GM12801 (cell line): Measurements from ENCODE around the gene CLIC6.

ENCODE experiments used
- TF ChIP-seq, protein P1 (sequence below): IDR thresholded peaks from one replicate; pipeline ENCODE4 v1.5.1; 2011; ENCODE audit warnings: control low read depth; ENCODE audit not compliant: insufficient read length; ENCODE audit errors: extremely low read depth

The CLIC6 gene

DNA sequence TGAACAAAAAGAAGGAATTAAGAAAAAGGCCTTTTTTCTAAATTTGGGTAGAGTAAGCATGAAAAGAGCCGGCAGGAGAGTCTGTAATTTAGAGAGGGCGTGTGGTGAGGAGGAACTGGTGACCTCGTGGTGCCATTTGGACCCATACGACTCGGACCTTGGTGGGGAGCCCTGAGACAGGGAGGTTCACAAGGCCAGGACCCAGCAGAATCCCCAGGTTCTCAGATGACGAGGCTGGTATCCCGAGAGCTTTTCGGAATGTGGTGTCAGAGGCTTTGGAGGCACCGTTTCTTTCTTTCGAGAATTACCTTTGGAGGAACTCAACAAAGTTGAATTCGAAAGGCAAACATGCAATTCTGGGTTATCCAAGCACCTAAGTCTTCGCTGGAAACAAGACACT lies 34.8 kb downstream of the CLIC6 start:
- TF ChIP-seq, protein P1, sequence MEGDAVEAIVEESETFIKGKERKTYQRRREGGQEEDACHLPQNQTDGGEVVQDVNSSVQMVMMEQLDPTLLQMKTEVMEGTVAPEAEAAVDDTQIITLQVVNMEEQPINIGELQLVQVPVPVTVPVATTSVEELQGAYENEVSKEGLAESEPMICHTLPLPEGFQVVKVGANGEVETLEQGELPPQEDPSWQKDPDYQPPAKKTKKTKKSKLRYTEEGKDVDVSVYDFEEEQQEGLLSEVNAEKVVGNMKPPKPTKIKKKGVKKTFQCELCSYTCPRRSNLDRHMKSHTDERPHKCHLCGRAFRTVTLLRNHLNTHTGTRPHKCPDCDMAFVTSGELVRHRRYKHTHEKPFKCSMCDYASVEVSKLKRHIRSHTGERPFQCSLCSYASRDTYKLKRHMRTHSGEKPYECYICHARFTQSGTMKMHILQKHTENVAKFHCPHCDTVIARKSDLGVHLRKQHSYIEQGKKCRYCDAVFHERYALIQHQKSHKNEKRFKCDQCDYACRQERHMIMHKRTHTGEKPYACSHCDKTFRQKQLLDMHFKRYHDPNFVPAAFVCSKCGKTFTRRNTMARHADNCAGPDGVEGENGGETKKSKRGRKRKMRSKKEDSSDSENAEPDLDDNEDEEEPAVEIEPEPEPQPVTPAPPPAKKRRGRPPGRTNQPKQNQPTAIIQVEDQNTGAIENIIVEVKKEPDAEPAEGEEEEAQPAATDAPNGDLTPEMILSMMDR: no peak

DNA sequence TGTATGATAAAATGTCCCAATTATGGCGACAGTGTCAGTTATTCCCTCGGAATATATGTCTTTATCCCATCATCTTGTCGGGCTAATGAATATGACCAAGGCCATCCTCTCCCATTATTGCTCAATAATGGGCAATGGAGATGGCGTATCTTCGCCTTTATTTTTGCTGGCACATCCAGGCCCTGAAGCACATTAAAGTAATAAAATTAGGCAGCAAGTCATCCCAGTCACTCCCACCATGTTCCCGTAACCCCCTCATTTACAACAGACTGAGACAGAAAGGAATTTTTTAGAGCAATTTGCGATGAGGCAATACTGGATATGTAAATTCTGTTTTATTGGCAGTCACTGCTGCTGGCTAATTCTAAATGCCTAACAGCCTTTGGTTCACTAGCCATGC lies 35.3 kb downstream of the CLIC6 start:
- TF ChIP-seq, protein P1: no peak

DNA sequence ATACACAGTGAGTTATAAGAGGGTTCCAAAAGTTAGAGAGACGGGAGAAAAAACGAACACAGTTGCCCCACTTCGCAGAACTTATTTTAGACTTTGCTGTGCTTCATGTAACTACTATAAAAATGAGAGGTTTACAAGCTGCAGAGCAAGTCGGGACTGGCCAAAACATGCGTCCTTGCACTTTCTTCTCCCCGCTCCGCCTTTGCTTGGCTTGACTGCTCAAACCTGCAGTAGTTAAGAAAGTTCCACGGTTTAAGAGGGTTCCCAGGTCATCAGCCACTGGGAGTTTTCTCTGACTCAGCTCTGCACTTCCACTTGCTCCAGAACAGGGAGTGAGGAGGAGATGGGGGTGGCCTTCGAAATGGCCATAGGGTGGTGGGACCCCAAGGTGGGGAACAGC lies 36.2 kb downstream of the CLIC6 start:
- TF ChIP-seq, protein P1: no peak

DNA sequence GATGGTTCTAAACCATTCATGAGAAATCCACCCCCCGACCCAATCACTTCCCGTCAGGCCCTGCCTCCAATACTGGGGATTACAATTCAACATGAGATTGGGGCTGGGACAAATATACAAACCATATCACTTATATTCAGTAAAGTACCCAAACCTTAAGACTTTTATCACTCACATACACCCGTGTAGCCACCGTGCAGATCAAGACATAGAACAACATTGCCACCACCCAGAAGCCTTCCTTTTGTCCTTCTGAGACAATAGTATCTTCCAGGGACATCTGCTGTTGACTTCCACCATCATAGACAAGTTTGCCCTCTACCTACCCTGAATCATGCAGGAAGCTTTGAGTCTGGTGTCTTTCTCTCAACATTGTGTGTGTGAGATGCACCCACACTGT lies 37.5 kb downstream of the CLIC6 start:
- TF ChIP-seq, protein P1: no peak

DNA sequence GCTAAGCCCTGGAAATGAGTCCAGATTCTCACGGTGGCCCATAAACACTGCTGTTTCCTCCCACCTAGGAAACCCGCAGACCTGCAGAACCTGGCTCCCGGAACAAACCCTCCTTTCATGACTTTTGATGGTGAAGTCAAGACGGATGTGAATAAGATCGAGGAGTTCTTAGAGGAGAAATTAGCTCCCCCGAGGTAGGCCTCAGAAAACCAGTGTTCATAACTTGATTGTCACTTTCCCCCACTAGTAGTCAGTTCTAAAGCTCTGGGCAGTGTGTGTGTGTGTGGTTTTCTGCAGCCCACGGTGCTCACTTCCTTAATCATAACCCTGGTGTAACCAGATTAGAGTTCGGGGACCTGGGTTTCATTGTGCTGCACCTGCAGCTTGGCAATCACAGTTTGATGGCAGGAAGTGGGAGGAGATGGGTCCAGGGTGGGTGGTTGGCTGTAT lies 39.1 kb downstream of the CLIC6 start:
- TF ChIP-seq, protein P1: no peak

DNA sequence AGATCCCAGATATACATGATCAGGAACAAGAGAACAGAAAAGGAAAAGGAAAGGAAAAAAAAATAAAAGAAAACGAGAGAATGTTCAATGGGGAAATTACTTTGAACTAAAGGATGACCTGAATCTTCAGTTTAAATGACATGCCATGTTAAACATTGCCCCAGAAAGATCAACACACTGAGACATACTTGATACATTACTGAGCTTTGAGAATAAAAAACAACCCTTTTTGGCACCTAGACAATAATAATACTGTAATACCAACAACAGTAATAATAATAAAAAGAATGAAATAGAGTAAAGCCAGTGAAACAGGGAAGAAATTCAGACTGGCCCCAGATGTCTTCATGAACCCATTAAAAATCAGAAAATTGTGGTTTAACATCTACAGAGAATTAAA lies 44.8 kb downstream of the CLIC6 start:
- TF ChIP-seq, protein P1: no peak

DNA sequence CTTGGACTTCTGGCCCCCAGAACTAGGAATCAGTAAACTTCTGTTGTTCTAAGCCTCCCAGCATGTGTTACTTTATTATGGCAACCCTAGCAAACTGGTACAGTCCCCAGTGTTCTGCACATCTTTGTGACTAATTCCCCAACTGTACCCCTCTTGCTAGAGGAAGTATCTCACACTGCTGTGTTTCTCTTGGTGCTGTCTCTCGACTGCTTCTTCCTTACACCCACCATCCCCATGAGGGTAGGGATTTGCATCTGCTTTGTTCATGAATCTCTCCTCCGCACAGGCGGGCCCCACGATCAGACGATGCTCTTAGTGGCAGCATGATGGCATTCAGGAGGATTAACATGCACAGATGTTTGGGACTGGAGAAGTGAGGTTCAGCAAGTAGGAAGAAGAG lies 46.7 kb downstream of the CLIC6 start:
- TF ChIP-seq, protein P1: no peak
